ENCODE results near the gene TAF4B. TPM values are rescaled to one million over a fixed set of nuclear protein-coding genes. Genes with fewer than 3 reads are reported as not detected.
A peak's percentile ranks its signal among the peaks of the same experiment; 100 is the strongest.

Gene TAF4B
- total RNA-seq, 1 experiment from 2014 or later = 2.0 TPM

- intact Hi-C loops (cut with micrococcal nuclease; ENCODE audit: unreplicated experiment) = loop anchor here (10.0 kb wide), 1 partner anchor 597 kb away; no protein-coding TSS in a partner anchor
- Histone ChIP-seq H3K9me3 (ENCODE audit: low read depth, low read length, poor library complexity, severe bottlenecking) (no peaks in the 10 kb centered on the region), H3K27ac (ENCODE audit: low read depth, low read length, poor library complexity, severe bottlenecking) (no peak overlapping the region), H3K27me3 (replicated peaks; ENCODE audit: insufficient read depth, low read depth, low read length, poor library complexity) (no peaks in the 10 kb centered on the region), H3K4me3 (ENCODE audit: low read depth, low read length, poor library complexity, severe bottlenecking) (no peak overlapping the region), H3K4me1 (ENCODE audit: insufficient read depth, low read length, poor library complexity, severe bottlenecking) (no peaks in the 10 kb centered on the region), H3K36me3 (ENCODE audit: insufficient read depth, low read length, poor library complexity, severe bottlenecking) (no peaks in the 10 kb centered on the region)
- BruUV-seq (replicated peaks) = no TSS peak
- ChIA-PET POLR2A (ENCODE audit: low non-redundant PET) (interaction anchor here (0.6 kb wide), 1 partner anchor 361 kb away, joined by 4 read pairs; no protein-coding TSS in a partner anchor), CTCF (no interaction called here)
- TF ChIP-seq, protein P1, sequence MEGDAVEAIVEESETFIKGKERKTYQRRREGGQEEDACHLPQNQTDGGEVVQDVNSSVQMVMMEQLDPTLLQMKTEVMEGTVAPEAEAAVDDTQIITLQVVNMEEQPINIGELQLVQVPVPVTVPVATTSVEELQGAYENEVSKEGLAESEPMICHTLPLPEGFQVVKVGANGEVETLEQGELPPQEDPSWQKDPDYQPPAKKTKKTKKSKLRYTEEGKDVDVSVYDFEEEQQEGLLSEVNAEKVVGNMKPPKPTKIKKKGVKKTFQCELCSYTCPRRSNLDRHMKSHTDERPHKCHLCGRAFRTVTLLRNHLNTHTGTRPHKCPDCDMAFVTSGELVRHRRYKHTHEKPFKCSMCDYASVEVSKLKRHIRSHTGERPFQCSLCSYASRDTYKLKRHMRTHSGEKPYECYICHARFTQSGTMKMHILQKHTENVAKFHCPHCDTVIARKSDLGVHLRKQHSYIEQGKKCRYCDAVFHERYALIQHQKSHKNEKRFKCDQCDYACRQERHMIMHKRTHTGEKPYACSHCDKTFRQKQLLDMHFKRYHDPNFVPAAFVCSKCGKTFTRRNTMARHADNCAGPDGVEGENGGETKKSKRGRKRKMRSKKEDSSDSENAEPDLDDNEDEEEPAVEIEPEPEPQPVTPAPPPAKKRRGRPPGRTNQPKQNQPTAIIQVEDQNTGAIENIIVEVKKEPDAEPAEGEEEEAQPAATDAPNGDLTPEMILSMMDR (conservative IDR thresholded peaks at IDR 0.05; ENCODE audit: low read depth, low read length) = no peak
- TF ChIP-seq EZH2 (IDR thresholded peaks at IDR 0.05; ENCODE audit: borderline replicate concordance, low read depth, low read length, poor library complexity, severe bottlenecking) = no peak
- peak; percentile 21 for DNase-seq (ENCODE audit: low spot score)
These were observed 181.7 kb downstream of the TAF4B start for GRCh38 chr18:26407736-26408601.

DNA sequence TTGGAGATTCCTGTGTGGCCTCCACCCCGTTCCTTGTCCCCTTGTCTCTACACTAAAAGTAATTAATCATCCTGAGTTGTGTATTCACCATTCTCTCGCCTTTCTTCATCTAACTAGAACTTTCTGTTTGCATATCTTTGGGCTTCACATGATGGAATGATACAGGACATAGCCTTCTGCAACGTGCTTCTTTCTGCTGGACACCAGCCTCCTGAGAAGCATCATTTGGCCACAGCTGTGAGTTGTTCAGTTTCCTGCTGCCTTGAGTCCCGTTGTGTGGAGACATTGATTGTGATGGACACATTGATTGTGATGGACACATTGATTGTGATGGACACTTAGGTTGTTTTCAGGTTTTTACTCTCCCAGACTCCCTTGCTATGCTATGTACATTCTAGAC is 182.8 kb downstream of the TAF4B start:
- Histone ChIP-seq H3K4me1 (ENCODE audit: insufficient read depth, low read length, poor library complexity, severe bottlenecking) (no peaks in the 10 kb centered on the region), H3K9me3 (ENCODE audit: low read depth, low read length, poor library complexity, severe bottlenecking) (no peaks in the 10 kb centered on the region), H3K36me3 (ENCODE audit: insufficient read depth, low read length, poor library complexity, severe bottlenecking) (no peaks in the 10 kb centered on the region), H3K4me3 (ENCODE audit: low read depth, low read length, poor library complexity, severe bottlenecking) (no peak overlapping the region), H3K27ac (ENCODE audit: low read depth, low read length, poor library complexity, severe bottlenecking) (no peak overlapping the region), H3K27me3 (replicated peaks; ENCODE audit: insufficient read depth, low read depth, low read length, poor library complexity) (no peaks in the 10 kb centered on the region)
- CTCF ChIA-PET = no interaction called here
- intact Hi-C loops (cut with micrococcal nuclease; ENCODE audit: unreplicated experiment) = loop anchor here (10.0 kb wide), 1 partner anchor 596 kb away; no protein-coding TSS in a partner anchor
- no peak for TF ChIP-seq EZH2 (IDR thresholded peaks at IDR 0.05; ENCODE audit: borderline replicate concordance, low read depth, low read length, poor library complexity, severe bottlenecking)
- TF ChIP-seq, protein P1 (conservative IDR thresholded peaks at IDR 0.05; ENCODE audit: low read depth, low read length) = no peak
- BruUV-seq (replicated peaks) = no TSS peak
- POLR2A ChIA-PET (ENCODE audit: low non-redundant PET) = no interaction called here
- DNase-seq (ENCODE audit: low spot score) = no peak

- BruUV-seq (replicated peaks) = no TSS peak
- H3K36me3 ChIP-seq (ENCODE audit: insufficient read depth, low read length, poor library complexity, severe bottlenecking) = no peaks in the 10 kb centered on the region
- TF ChIP-seq, protein P1 (conservative IDR thresholded peaks at IDR 0.05; ENCODE audit: low read depth, low read length) = no peak
- no peak for TF ChIP-seq EZH2 (IDR thresholded peaks at IDR 0.05; ENCODE audit: borderline replicate concordance, low read depth, low read length, poor library complexity, severe bottlenecking)
- no peaks in the 10 kb centered on the region for H3K9me3 ChIP-seq (ENCODE audit: low read depth, low read length, poor library complexity, severe bottlenecking)
- intact Hi-C loops (cut with micrococcal nuclease; ENCODE audit: unreplicated experiment) = no loop called here
- no peaks in the 10 kb centered on the region for H3K27me3 ChIP-seq (replicated peaks; ENCODE audit: insufficient read depth, low read depth, low read length, poor library complexity)
- ChIA-PET POLR2A (ENCODE audit: low non-redundant PET) (no interaction called here), CTCF (no interaction called here)
- no peak for DNase-seq (ENCODE audit: low spot score)
- H3K27ac ChIP-seq (ENCODE audit: low read depth, low read length, poor library complexity, severe bottlenecking) = no peak overlapping the region
- H3K4me3 ChIP-seq (ENCODE audit: low read depth, low read length, poor library complexity, severe bottlenecking) = no peak overlapping the region
- H3K4me1 ChIP-seq (ENCODE audit: insufficient read depth, low read length, poor library complexity, severe bottlenecking) = no peaks in the 10 kb centered on the region
These were observed 188.7 kb downstream of the TAF4B start for GRCh38 chr18:26414901-26415440.

All from A673 (cell line).